SK-N-SH treated with all-trans-retinoic acid at 6 μM for 48 hours (cell line): ENCODE results near the gene SLK.

Source experiments
- ATAC-seq: fragments of 200-7000 bp; cut with Tn5 transposase; 3 replicates; pipeline ENCODE4 v1.9.1; 2020; ENCODE audit warnings: mild to moderate bottlenecking, moderate library complexity
- ARNTL ChIP-seq: fragments of 450-650 bp; formaldehyde crosslinking; IDR thresholded peaks from 2 replicates; pipeline ENCODE4 v1.5.0; 2020; ENCODE audit warnings: low read depth, mild to moderate bottlenecking, moderate library complexity, borderline replicate concordance
- BACH2 ChIP-seq: fragments of 250-450 bp; sonication (Bioruptor Pico); IDR thresholded peaks from 2 replicates; pipeline ENCODE4 v1.9.0; 2021; ENCODE audit warnings: mild to moderate bottlenecking, borderline replicate concordance
- CSDC2 ChIP-seq: fragments of 250-450 bp; sonication (Bioruptor Pico); IDR thresholded peaks from 2 replicates; pipeline ENCODE4 v1.5.0; 2020; ENCODE audit warnings: mild to moderate bottlenecking, moderate library complexity
- ESRRG ChIP-seq: fragments of 250-450 bp; sonication (Bioruptor Pico); IDR thresholded peaks from 2 replicates; pipeline ENCODE4 v1.6.1; 2021; ENCODE audit warnings: mild to moderate bottlenecking
- GLIS3 ChIP-seq: fragments of 250-450 bp; sonication (Bioruptor Pico); IDR thresholded peaks from 2 replicates; pipeline ENCODE4 v1.5.0; 2020; ENCODE audit warnings: mild to moderate bottlenecking, moderate library complexity
- ISL1 ChIP-seq: fragments of 250-450 bp; sonication (Bioruptor Pico); IDR thresholded peaks from 2 replicates; pipeline ENCODE4 v2.1.2; 2022; ENCODE audit warnings: mild to moderate bottlenecking, moderate library complexity
- OSR1 ChIP-seq: fragments of 250-450 bp; sonication (Bioruptor Pico); IDR thresholded peaks from 2 replicates; pipeline ENCODE4 v1.8.0; 2022; ENCODE audit warnings: moderate library complexity, mild to moderate bottlenecking, inconsistent platforms
- PPARA ChIP-seq: fragments of 250-450 bp; sonication (Bioruptor Pico); IDR thresholded peaks from 2 replicates; pipeline ENCODE4 v1.5.0; 2020; ENCODE audit warnings: mild to moderate bottlenecking, borderline replicate concordance
- RARB ChIP-seq: fragments of 250-450 bp; sonication (Bioruptor Pico); IDR thresholded peaks from 2 replicates; pipeline ENCODE4 v1.8.0; 2021; ENCODE audit warnings: mild to moderate bottlenecking, moderate library complexity
- TCF4 ChIP-seq: fragments of 250-450 bp; sonication (Bioruptor Pico); IDR thresholded peaks from 2 replicates; pipeline ENCODE4 v1.8.0; 2021; ENCODE audit warnings: mild to moderate bottlenecking, moderate library complexity, borderline replicate concordance
- TOX ChIP-seq: fragments of 250-450 bp; sonication (Bioruptor Pico); IDR thresholded peaks from 2 replicates; pipeline ENCODE4 v1.8.0; 2021; ENCODE audit warnings: mild to moderate bottlenecking, moderate library complexity, borderline replicate concordance
- ZC3H10 ChIP-seq: fragments of 250-450 bp; sonication (Bioruptor Pico); IDR thresholded peaks from 2 replicates; pipeline ENCODE4 v1.5.1; 2021; ENCODE audit warnings: mild to moderate bottlenecking, moderate library complexity
- ZFP3 ChIP-seq: fragments of 250-450 bp; sonication (Bioruptor Pico); IDR thresholded peaks from 2 replicates; pipeline ENCODE4 v1.5.0; 2020; ENCODE audit warnings: mild to moderate bottlenecking, moderate library complexity
- ZFP30 ChIP-seq: fragments of 450-650 bp; formaldehyde crosslinking; IDR thresholded peaks from 2 replicates; pipeline ENCODE4 v1.5.0; 2022; ENCODE audit warnings: mild to moderate bottlenecking, moderate library complexity
- ZNF565 ChIP-seq: fragments of 450-650 bp; formaldehyde crosslinking; conservative IDR thresholded peaks from 2 replicates; pipeline ENCODE4 v1.5.0; 2020; ENCODE audit warnings: low read depth, mild to moderate bottlenecking, moderate library complexity
- ZNF70 ChIP-seq: fragments of 450-650 bp; formaldehyde crosslinking; IDR thresholded peaks from 2 replicates; pipeline ENCODE4 v1.5.0; 2020; ENCODE audit warnings: mild to moderate bottlenecking, moderate library complexity
- ZNF8 ChIP-seq: fragments of 450-650 bp; formaldehyde crosslinking; IDR thresholded peaks from 2 replicates; pipeline ENCODE4 v1.5.0; 2020; ENCODE audit warnings: mild to moderate bottlenecking, moderate library complexity
- TF ChIP-seq, protein P1 (sequence below): fragments of 250-450 bp; sonication (Bioruptor Pico); IDR thresholded peaks from 2 replicates; pipeline ENCODE4 v1.8.0; 2021; ENCODE audit warnings: low read depth, mild to moderate bottlenecking, moderate library complexity, borderline replicate concordance
- TF ChIP-seq, protein P2 (sequence below): fragments of 250-450 bp; sonication (Bioruptor Pico); IDR thresholded peaks from 2 replicates; pipeline ENCODE4 v1.5.1; 2021; ENCODE audit warnings: mild to moderate bottlenecking, moderate library complexity
- TF ChIP-seq, protein P3 (sequence below): fragments of 250-450 bp; sonication (Bioruptor Pico); IDR thresholded peaks from 2 replicates; pipeline ENCODE4 v1.5.0; 2020; ENCODE audit warnings: mild to moderate bottlenecking, moderate library complexity
- TF ChIP-seq, protein P4 (sequence below): fragments of 250-450 bp; sonication (Bioruptor Pico); IDR thresholded peaks from 2 replicates; pipeline ENCODE4 v1.5.1; 2020; ENCODE audit warnings: low read depth, mild to moderate bottlenecking, moderate library complexity

Gene SLK

DNA sequence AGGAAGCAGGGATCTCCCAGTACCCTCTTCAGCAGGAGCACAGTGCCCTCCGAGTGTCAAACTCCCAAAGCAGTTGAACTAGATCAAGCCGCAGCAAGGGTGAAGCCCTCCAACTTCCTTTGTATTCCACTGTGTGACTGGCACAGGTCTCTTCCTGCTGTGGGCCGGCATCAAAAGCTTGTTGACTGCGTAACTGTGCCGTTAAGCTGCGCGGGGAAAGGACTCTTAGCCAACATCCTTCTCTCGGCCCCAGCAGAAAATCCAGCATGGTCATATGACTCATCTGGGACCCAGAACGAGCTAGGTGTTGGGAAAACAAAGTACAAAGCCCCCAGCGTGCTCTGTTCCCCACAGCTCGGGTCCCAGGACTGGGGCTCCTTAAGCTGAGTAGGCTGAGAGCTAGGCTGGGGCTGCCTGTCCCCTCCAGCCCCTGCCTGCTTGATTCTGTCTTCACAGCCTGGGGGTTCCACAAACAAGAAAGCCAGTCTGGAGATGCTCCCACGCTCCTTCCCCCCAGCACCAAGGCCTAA is 66.5 kb downstream of the SLK start:
- TF ChIP-seq, protein P1, sequence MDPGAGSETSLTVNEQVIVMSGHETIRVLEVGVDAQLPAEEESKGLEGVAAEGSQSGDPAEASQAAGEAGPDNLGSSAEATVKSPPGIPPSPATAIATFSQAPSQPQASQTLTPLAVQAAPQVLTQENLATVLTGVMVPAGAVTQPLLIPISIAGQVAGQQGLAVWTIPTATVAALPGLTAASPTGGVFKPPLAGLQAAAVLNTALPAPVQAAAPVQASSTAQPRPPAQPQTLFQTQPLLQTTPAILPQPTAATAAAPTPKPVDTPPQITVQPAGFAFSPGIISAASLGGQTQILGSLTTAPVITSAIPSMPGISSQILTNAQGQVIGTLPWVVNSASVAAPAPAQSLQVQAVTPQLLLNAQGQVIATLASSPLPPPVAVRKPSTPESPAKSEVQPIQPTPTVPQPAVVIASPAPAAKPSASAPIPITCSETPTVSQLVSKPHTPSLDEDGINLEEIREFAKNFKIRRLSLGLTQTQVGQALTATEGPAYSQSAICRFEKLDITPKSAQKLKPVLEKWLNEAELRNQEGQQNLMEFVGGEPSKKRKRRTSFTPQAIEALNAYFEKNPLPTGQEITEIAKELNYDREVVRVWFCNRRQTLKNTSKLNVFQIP = no peak
- TF ChIP-seq BACH2 (no peak), ESRRG (CRISPR knock-in tag) (no peak), ZNF70 (CRISPR knock-in tag) (no peak), ZC3H10 (CRISPR knock-in tag) (no peak), OSR1 (no peak)
- TF ChIP-seq, protein P2, sequence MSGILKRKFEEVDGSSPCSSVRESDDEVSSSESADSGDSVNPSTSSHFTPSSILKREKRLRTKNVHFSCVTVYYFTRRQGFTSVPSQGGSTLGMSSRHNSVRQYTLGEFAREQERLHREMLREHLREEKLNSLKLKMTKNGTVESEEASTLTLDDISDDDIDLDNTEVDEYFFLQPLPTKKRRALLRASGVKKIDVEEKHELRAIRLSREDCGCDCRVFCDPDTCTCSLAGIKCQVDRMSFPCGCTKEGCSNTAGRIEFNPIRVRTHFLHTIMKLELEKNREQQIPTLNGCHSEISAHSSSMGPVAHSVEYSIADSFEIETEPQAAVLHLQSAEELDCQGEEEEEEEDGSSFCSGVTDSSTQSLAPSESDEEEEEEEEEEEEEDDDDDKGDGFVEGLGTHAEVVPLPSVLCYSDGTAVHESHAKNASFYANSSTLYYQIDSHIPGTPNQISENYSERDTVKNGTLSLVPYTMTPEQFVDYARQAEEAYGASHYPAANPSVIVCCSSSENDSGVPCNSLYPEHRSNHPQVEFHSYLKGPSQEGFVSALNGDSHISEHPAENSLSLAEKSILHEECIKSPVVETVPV (CRISPR knock-in tag) = no peak
- ATAC-seq = no peak

DNA sequence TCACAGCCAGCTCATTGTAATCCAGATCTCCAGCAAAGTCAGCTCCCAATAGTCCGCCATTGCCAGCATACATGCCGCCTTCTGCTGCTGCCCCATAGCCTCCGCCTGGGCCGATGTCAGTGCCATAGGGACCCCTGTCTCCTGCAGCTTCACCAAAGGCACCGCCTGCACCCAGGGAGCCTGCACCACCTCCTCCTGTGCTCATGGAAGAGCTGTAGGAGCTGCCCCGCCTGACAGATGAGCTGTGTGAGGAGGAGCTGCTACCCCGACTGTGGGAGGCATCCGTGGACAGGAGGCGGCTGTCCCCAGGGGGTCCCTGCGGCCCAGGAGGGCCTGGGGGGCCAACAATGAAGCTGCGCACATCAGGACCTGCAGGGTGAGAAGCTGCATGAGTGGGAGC is 67.0 kb downstream of the SLK start:
- ATAC-seq = no peak
- TF ChIP-seq BACH2 = no peak
- no peak for TF ChIP-seq ISL1 (CRISPR knock-in tag)
- TF ChIP-seq ZFP30 = no peak
- TF ChIP-seq OSR1 = no peak
- no peak for TF ChIP-seq GLIS3 (CRISPR knock-in tag)
- TF ChIP-seq ZNF8 (CRISPR knock-in tag) = no peak
- no peak for TF ChIP-seq ARNTL (CRISPR knock-in tag)
- TF ChIP-seq ZC3H10 (CRISPR knock-in tag) = no peak
- no peak for TF ChIP-seq TCF4 (CRISPR knock-in tag)
- TF ChIP-seq, protein P3, sequence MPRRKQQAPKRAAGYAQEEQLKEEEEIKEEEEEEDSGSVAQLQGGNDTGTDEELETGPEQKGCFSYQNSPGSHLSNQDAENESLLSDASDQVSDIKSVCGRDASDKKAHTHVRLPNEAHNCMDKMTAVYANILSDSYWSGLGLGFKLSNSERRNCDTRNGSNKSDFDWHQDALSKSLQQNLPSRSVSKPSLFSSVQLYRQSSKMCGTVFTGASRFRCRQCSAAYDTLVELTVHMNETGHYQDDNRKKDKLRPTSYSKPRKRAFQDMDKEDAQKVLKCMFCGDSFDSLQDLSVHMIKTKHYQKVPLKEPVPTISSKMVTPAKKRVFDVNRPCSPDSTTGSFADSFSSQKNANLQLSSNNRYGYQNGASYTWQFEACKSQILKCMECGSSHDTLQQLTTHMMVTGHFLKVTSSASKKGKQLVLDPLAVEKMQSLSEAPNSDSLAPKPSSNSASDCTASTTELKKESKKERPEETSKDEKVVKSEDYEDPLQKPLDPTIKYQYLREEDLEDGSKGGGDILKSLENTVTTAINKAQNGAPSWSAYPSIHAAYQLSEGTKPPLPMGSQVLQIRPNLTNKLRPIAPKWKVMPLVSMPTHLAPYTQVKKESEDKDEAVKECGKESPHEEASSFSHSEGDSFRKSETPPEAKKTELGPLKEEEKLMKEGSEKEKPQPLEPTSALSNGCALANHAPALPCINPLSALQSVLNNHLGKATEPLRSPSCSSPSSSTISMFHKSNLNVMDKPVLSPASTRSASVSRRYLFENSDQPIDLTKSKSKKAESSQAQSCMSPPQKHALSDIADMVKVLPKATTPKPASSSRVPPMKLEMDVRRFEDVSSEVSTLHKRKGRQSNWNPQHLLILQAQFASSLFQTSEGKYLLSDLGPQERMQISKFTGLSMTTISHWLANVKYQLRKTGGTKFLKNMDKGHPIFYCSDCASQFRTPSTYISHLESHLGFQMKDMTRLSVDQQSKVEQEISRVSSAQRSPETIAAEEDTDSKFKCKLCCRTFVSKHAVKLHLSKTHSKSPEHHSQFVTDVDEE (CRISPR knock-in tag) = no peak
- TF ChIP-seq ZNF565 (CRISPR knock-in tag) = no peak
- TF ChIP-seq CSDC2 (CRISPR knock-in tag) = no peak
- no peak for TF ChIP-seq PPARA (CRISPR knock-in tag)
- no peak for TF ChIP-seq ZNF70 (CRISPR knock-in tag)
- no peak for TF ChIP-seq ZFP3
- TF ChIP-seq, protein P4, sequence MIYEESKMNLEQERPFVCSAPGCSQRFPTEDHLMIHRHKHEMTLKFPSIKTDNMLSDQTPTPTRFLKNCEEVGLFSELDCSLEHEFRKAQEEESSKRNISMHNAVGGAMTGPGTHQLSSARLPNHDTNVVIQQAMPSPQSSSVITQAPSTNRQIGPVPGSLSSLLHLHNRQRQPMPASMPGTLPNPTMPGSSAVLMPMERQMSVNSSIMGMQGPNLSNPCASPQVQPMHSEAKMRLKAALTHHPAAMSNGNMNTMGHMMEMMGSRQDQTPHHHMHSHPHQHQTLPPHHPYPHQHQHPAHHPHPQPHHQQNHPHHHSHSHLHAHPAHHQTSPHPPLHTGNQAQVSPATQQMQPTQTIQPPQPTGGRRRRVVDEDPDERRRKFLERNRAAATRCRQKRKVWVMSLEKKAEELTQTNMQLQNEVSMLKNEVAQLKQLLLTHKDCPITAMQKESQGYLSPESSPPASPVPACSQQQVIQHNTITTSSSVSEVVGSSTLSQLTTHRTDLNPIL (CRISPR knock-in tag) = no peak
- TF ChIP-seq, protein P2 (CRISPR knock-in tag) = no peak
- TF ChIP-seq TOX (CRISPR knock-in tag) = no peak

DNA sequence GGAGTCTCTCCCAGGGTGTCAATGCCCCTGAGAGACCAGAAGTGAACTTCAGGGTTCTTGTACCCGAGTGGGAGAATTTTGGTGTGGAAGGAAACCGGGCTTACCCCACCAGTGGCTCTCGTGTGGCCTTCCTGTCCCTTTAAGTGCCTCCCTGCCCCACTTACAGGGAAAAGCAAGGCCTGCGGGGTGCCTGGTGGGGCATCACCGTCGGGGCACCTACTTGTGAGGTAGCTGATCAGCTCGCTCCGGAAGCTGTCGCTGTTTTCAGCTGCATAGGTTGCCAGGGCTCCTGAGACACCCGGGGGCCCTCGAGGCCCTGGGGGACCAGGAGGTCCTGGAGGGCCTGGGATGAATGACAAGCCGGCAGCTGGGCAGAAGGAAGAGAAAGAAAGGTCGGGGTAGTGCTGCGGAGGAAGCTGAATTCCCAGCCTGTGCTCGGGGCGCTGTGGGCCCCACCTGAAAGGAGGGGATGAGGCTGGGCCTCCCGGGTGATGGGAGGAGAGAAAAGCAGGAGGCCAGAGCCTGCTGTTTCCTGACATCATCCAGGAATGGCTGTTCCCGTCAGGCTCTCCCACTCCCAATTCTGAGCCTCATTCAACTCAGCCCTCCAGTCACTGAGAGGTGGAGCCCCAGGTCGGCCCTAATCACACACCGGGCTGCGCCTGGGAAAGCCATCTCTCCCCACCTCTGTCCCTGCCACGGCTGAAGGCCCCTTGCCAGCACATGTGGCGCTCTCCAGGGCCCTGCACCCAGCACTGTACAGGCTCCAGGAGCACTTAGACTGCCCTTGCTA is 67.7 kb downstream of the SLK start:
- no peak; the same call in 2 of the 3 replicates for ATAC-seq
- TF ChIP-seq ARNTL (CRISPR knock-in tag) = no peak
- TF ChIP-seq, protein P3 (CRISPR knock-in tag) = no peak
- no peak for TF ChIP-seq TOX (CRISPR knock-in tag)
- no peak for TF ChIP-seq CSDC2 (CRISPR knock-in tag)
- TF ChIP-seq ZFP30 = no peak
- TF ChIP-seq ZNF70 (CRISPR knock-in tag) = no peak
- TF ChIP-seq TCF4 (CRISPR knock-in tag) = no peak
- TF ChIP-seq RARB (CRISPR knock-in tag) = no peak
- no peak for TF ChIP-seq ZNF8 (CRISPR knock-in tag)
- TF ChIP-seq ISL1 (CRISPR knock-in tag) = no peak
- TF ChIP-seq, protein P1 = no peak
- TF ChIP-seq OSR1 = no peak
- TF ChIP-seq BACH2 = no peak
- TF ChIP-seq PPARA (CRISPR knock-in tag) = no peak
